ENCODE data around the gene DCPS. TPM values are rescaled to one million over a fixed set of nuclear protein-coding genes. Genes with fewer than 3 reads are reported as not detected.

Gene DCPS
- total RNA-seq, 1 donor: 8.3 TPM

GRCh38 chr11:126329644-126330211, 25.9 kb downstream of the DCPS start:
- TF ChIP-seq, protein P1, sequence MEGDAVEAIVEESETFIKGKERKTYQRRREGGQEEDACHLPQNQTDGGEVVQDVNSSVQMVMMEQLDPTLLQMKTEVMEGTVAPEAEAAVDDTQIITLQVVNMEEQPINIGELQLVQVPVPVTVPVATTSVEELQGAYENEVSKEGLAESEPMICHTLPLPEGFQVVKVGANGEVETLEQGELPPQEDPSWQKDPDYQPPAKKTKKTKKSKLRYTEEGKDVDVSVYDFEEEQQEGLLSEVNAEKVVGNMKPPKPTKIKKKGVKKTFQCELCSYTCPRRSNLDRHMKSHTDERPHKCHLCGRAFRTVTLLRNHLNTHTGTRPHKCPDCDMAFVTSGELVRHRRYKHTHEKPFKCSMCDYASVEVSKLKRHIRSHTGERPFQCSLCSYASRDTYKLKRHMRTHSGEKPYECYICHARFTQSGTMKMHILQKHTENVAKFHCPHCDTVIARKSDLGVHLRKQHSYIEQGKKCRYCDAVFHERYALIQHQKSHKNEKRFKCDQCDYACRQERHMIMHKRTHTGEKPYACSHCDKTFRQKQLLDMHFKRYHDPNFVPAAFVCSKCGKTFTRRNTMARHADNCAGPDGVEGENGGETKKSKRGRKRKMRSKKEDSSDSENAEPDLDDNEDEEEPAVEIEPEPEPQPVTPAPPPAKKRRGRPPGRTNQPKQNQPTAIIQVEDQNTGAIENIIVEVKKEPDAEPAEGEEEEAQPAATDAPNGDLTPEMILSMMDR (IDR thresholded peaks at IDR 0.05; ENCODE audit: extremely low read depth, low read depth, low read length): no peak
- no peaks in the 10 kb centered on the region for H3K27me3 ChIP-seq (ENCODE audit: insufficient read depth, low read length)
- no peak for DNase-seq (ENCODE audit: insufficient read length, low spot score, missing footprints)
- H2AFZ ChIP-seq (ENCODE audit: low read length): no peak overlapping the region
- H3K4me2 ChIP-seq (ENCODE audit: insufficient read depth, low read length): no peak overlapping the region
- no peak overlapping the region for H3K27ac ChIP-seq (ENCODE audit: low read depth, low read length)
- no peaks in the 10 kb centered on the region for H3K9me3 ChIP-seq (ENCODE audit: low read depth, low read length)
- H4K20me1 ChIP-seq (ENCODE audit: insufficient read depth, low read length): peaks cover 5% of the 10 kb centered on the region
- H3K4me3 ChIP-seq (ENCODE audit: insufficient read depth, low read length): no peak overlapping the region
- H3K36me3 ChIP-seq (ENCODE audit: insufficient read depth, low read length): no peaks in the 10 kb centered on the region
- peaks cover 17% of the 10 kb centered on the region for H3K4me1 ChIP-seq (ENCODE audit: insufficient read depth, low read length)
- H3K79me2 ChIP-seq (ENCODE audit: insufficient read depth, low read length): no peaks in the 10 kb centered on the region

- peaks cover 22% of the 10 kb centered on the region for H3K4me1 ChIP-seq (ENCODE audit: insufficient read depth, low read length)
- H3K36me3 ChIP-seq (ENCODE audit: insufficient read depth, low read length): no peaks in the 10 kb centered on the region
- H4K20me1 ChIP-seq (ENCODE audit: insufficient read depth, low read length): peaks cover 5% of the 10 kb centered on the region
- H3K79me2 ChIP-seq (ENCODE audit: insufficient read depth, low read length): no peaks in the 10 kb centered on the region
- DNase-seq (ENCODE audit: insufficient read length, low spot score, missing footprints): no peak
- no peak overlapping the region for H3K4me3 ChIP-seq (ENCODE audit: insufficient read depth, low read length)
- H3K4me2 ChIP-seq (ENCODE audit: insufficient read depth, low read length): no peak overlapping the region
- no peaks in the 10 kb centered on the region for H3K27me3 ChIP-seq (ENCODE audit: insufficient read depth, low read length)
- no peak overlapping the region for H3K27ac ChIP-seq (ENCODE audit: low read depth, low read length)
- no peaks in the 10 kb centered on the region for H3K9me3 ChIP-seq (ENCODE audit: low read depth, low read length)
- no peak overlapping the region for H2AFZ ChIP-seq (ENCODE audit: low read length)
- TF ChIP-seq, protein P1 (IDR thresholded peaks at IDR 0.05; ENCODE audit: extremely low read depth, low read depth, low read length): no peak
Measured at GRCh38 chr11:126331286-126331685, 27.4 kb downstream of the DCPS start.

DNA sequence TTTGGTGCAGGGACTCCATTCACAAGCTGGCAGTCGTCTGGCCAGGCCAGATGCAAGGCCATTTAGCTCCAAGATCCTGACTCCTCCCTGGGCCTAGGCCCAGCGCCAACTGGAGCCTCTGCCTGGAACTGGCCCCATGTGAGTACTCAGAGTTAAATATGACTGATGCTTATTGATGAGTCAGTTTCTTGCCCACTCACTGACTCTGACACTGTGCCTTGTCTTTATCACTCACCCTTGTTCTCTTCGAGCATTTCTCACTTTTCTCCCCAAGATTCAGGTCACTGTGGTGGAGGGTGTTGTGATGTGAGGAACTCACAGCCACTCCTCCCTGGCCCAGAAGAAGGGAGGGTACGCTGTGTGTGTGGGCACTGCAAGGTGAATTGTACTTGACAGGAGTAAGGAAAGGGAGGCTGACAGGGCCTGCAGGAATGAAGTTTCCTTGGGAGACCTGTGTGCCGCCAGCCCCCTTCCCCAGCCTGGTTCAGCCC, 28.4 kb downstream of the DCPS start:
- peak; percentile 97 for DNase-seq (ENCODE audit: insufficient read length, low spot score, missing footprints)
- H3K4me1 ChIP-seq (ENCODE audit: insufficient read depth, low read length): peaks cover 26% of the 10 kb centered on the region
- no peaks in the 10 kb centered on the region for H3K79me2 ChIP-seq (ENCODE audit: insufficient read depth, low read length)
- TF ChIP-seq, protein P1 (IDR thresholded peaks at IDR 0.05; ENCODE audit: extremely low read depth, low read depth, low read length): no peak
- no peaks in the 10 kb centered on the region for H3K36me3 ChIP-seq (ENCODE audit: insufficient read depth, low read length)
- peak overlapping the region; percentile 46 for H3K4me2 ChIP-seq (ENCODE audit: insufficient read depth, low read length)
- H3K27ac ChIP-seq (ENCODE audit: low read depth, low read length): peak overlapping the region; percentile 67
- H3K27me3 ChIP-seq (ENCODE audit: insufficient read depth, low read length): no peaks in the 10 kb centered on the region
- H3K4me3 ChIP-seq (ENCODE audit: insufficient read depth, low read length): no peak overlapping the region
- H2AFZ ChIP-seq (ENCODE audit: low read length): no peak overlapping the region
- H3K9me3 ChIP-seq (ENCODE audit: low read depth, low read length): no peaks in the 10 kb centered on the region
- peaks cover 8% of the 10 kb centered on the region for H4K20me1 ChIP-seq (ENCODE audit: insufficient read depth, low read length)

GRCh38 chr11:126333142-126333541, 29.3 kb downstream of the DCPS start:
- DNase-seq (ENCODE audit: insufficient read length, low spot score, missing footprints): no peak
- Histone ChIP-seq H3K36me3 (ENCODE audit: insufficient read depth, low read length) (no peaks in the 10 kb centered on the region), H3K4me1 (ENCODE audit: insufficient read depth, low read length) (peaks cover 26% of the 10 kb centered on the region), H2AFZ (ENCODE audit: low read length) (no peak overlapping the region), H3K9me3 (ENCODE audit: low read depth, low read length) (no peaks in the 10 kb centered on the region), H3K4me2 (ENCODE audit: insufficient read depth, low read length) (no peak overlapping the region), H3K79me2 (ENCODE audit: insufficient read depth, low read length) (no peaks in the 10 kb centered on the region), H3K4me3 (ENCODE audit: insufficient read depth, low read length) (no peak overlapping the region), H4K20me1 (ENCODE audit: insufficient read depth, low read length) (peaks cover 6% of the 10 kb centered on the region), H3K27me3 (ENCODE audit: insufficient read depth, low read length) (no peaks in the 10 kb centered on the region), H3K27ac (ENCODE audit: low read depth, low read length) (no peak overlapping the region)
- TF ChIP-seq, protein P1 (IDR thresholded peaks at IDR 0.05; ENCODE audit: extremely low read depth, low read depth, low read length): no peak

All from osteoblast (primary cell).